K562 (cell line): ENCODE measurements around the gene CNPY4. TPM values are rescaled to one million over a fixed set of nuclear protein-coding genes. Genes with fewer than 3 reads are reported as not detected.
A peak's percentile ranks its signal among the peaks of the same experiment; 100 is the strongest.

Experiments used
- DLX4 ChIP-seq: fragments of 250-450 bp; sonication (Bioruptor Pico); IDR thresholded peaks from 2 replicates; pipeline ENCODE4 v1.6.1; 2021; ENCODE audit warnings: mild to moderate bottlenecking
- FOXP1 ChIP-seq: sonication (generic); formaldehyde crosslinking; IDR thresholded peaks from 2 replicates; pipeline ENCODE4 v1.8.0; 2022; ENCODE audit warnings: mild to moderate bottlenecking, missing genetic modification reagents
- HNRNPLL ChIP-seq: fragments of 200-400 bp; formaldehyde crosslinking; IDR thresholded peaks from 2 replicates; pipeline ENCODE4 v1.6.1; 2017; ENCODE audit warnings: low read length, low read depth, mild to moderate bottlenecking; ENCODE audit not compliant: poor library complexity, severe bottlenecking
- KAT2B ChIP-seq: IDR thresholded peaks from one replicate; pipeline ENCODE4 v1.6.1; 2012; ENCODE audit warnings: low read depth, mild to moderate bottlenecking, control low read depth, inconsistent platforms, low read length, moderate library complexity
- MTF1 ChIP-seq: fragments of 250-450 bp; sonication (Bioruptor Pico); IDR thresholded peaks from 2 replicates; pipeline ENCODE4 v1.9.0; 2021; ENCODE audit warnings: moderate library complexity, mild to moderate bottlenecking, inconsistent platforms, borderline replicate concordance
- NFXL1 ChIP-seq: fragments of 450-650 bp; formaldehyde crosslinking; IDR thresholded peaks from 2 replicates; pipeline ENCODE4 v1.4.0; 2021; ENCODE audit warnings: mild to moderate bottlenecking
- NR2C1 ChIP-seq, 2 experiments: fragments of 450-650 bp; IDR thresholded peaks; 2 replicates each; pipeline ENCODE4 v1.6.1; 2017; ENCODE audit warnings: mild to moderate bottlenecking in 2 of 2, antibody characterized with exemption in 1 of 2, inconsistent platforms in 1 of 2, missing compliant biosample characterization in 1 of 2, missing genetic modification characterization in 1 of 2
- PRDM10 ChIP-seq: fragments of 450-650 bp; IDR thresholded peaks from 2 replicates; pipeline ENCODE4 v1.6.1; 2018; ENCODE audit not compliant: partially characterized antibody
- RBM17 ChIP-seq: fragments of 200-400 bp; formaldehyde crosslinking; IDR thresholded peaks from 2 replicates; pipeline ENCODE4 v1.6.1; 2017; ENCODE audit warnings: low read depth, mild to moderate bottlenecking, low read length, borderline replicate concordance
- RCOR1 ChIP-seq, 2 experiments: IDR thresholded peaks; 2 replicates each; pipeline ENCODE4 v1.6.1; 2012; ENCODE audit warnings: low read depth in 2 of 2, low read length in 2 of 2, borderline replicate concordance in 1 of 2, improper control_type of control experiment in 1 of 2
- SIN3A ChIP-seq, 2 experiments: fragments of 150-350 bp in 1 of 2; IDR thresholded peaks; 2 replicates each; pipeline ENCODE4 v1.6.1; 2011 to 2016; ENCODE audit warnings: borderline replicate concordance in 2 of 2, low read depth in 2 of 2, low read length in 2 of 2, mild to moderate bottlenecking in 2 of 2, moderate library complexity in 2 of 2; ENCODE audit not compliant: control insufficient read depth in 1 of 2
- SPI1 ChIP-seq: IDR thresholded peaks from 2 replicates; pipeline ENCODE4 v1.6.1; 2011; ENCODE audit warnings: low read depth, low read length, control low read depth, borderline replicate concordance
- TEAD4 ChIP-seq, 2 experiments: sonication (generic) in 1 of 2; formaldehyde crosslinking in 1 of 2; IDR thresholded peaks; 2 replicates each; pipeline versions ENCODE4 v1.6.1 to v1.8.0; 2012 to 2022; ENCODE audit warnings: borderline replicate concordance in 1 of 2, inconsistent platforms in 1 of 2, low read length in 1 of 2, mild to moderate bottlenecking in 1 of 2, missing genetic modification reagents in 1 of 2
- ZFP91 ChIP-seq: sonication (generic); formaldehyde crosslinking; IDR thresholded peaks from 2 replicates; pipeline ENCODE4 v1.8.0; 2022; ENCODE audit warnings: mild to moderate bottlenecking, missing genetic modification reagents
- ZNF253 ChIP-seq: fragments of 250-450 bp; sonication (Bioruptor Pico); conservative IDR thresholded peaks from 2 replicates; pipeline ENCODE4 v1.6.1; 2021; ENCODE audit warnings: mild to moderate bottlenecking
- polyA plus RNA-seq, 8 experiments: library from polyadenylated mRNA; depleted of rRNA in 4 of 8; stranded (reverse) in 5 of 8; unstranded in 3 of 8; fragments of >200 nt; fragmentation: Nextera tagmentation in 2 of 8; fragmentation: Illumina TruSeq in 1 of 8; extraction: Ambion mirVana in 2 of 8; extraction: Trizol in 1 of 8; gene quantifications; 2 replicates each; pipeline versions ENCODE4 v1.2.1 to v1.2.3, GENCODE V29; 2011 to 2014; ENCODE audit warnings: inconsistent platforms in 1 of 8, missing spikeins in 1 of 8
- total RNA-seq, 7 experiments: library from RNA; depleted of rRNA in 6 of 7; stranded (reverse); fragments of >200 nt in 6 of 7; fragmentation: Illumina TruSeq in 2 of 7; extraction: Trizol in 2 of 7; gene quantifications; 2 replicates each; pipeline versions ENCODE4 v1.2.1 to v1.2.3, GENCODE V29; 2011 to 2021; ENCODE audit warnings: low replicate concordance in 1 of 7

The CNPY4 gene
- total and polyA plus RNA-seq, 9 of the 15 experiments (the other 6 are each of a cell fraction or from before 2014, with no cell fraction given), result 1.9 to 11.2 (median 7.0) TPM

- TF ChIP-seq SIN3A (IDR thresholded peaks at IDR 0.05; ENCODE audit: borderline replicate concordance in 2 of 2, control insufficient read depth in 1 of 2, low read depth in 2 of 2, low read length in 2 of 2) (no peak), HNRNPLL (no peak), PRDM10 (peak; percentile 23), RCOR1 (IDR thresholded peaks at IDR 0.05; ENCODE audit: borderline replicate concordance in 1 of 2, low read depth in 2 of 2, low read length in 2 of 2) (0 out of 4 replicates have a peak, but pooled peaks of 1 of the 2 experiments have one; percentile 37), NR2C1 (IDR thresholded peaks at IDR 0.05) (no peak), NR2C1 (tag; IDR thresholded peaks at IDR 0.05) (no peak), ZNF253 (CRISPR knock-in tag) (no peak), ZFP91 (CRISPR knock-in tag) (no peak), KAT2B (no peak), SPI1 (peak; percentile 43; the same call in 1 of the 2 replicates), RBM17 (no peak), MTF1 (CRISPR knock-in tag) (no peak), DLX4 (no peak), NFXL1 (CRISPR knock-in tag) (no peak), FOXP1 (CRISPR knock-in tag) (no peak), TEAD4 (IDR thresholded peaks at IDR 0.05; ENCODE audit: low read length) (no peak), TEAD4 (CRISPR knock-in tag; IDR thresholded peaks at IDR 0.05; ENCODE audit: borderline replicate concordance) (no peak)
These were observed 47.8 kb downstream of the CNPY4 start (continued) for GRCh38 chr7:100166970-100167911.
